ENCODE results near the gene CDK18. TPM values are rescaled to one million over a fixed set of nuclear protein-coding genes. Genes with fewer than 3 reads are reported as not detected.

The CDK18 gene
- total and polyA plus RNA-seq, 4 donors, result 9.7 to 21.0 (median 15.0) TPM

GRCh38 chr1:205486258-205486657 is 18.2 kb upstream of the CDK18 start:
- TF ChIP-seq, protein P1, sequence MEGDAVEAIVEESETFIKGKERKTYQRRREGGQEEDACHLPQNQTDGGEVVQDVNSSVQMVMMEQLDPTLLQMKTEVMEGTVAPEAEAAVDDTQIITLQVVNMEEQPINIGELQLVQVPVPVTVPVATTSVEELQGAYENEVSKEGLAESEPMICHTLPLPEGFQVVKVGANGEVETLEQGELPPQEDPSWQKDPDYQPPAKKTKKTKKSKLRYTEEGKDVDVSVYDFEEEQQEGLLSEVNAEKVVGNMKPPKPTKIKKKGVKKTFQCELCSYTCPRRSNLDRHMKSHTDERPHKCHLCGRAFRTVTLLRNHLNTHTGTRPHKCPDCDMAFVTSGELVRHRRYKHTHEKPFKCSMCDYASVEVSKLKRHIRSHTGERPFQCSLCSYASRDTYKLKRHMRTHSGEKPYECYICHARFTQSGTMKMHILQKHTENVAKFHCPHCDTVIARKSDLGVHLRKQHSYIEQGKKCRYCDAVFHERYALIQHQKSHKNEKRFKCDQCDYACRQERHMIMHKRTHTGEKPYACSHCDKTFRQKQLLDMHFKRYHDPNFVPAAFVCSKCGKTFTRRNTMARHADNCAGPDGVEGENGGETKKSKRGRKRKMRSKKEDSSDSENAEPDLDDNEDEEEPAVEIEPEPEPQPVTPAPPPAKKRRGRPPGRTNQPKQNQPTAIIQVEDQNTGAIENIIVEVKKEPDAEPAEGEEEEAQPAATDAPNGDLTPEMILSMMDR (IDR thresholded peaks at IDR 0.05; ENCODE audit: control extremely low read depth, extremely low read depth), result no peak
- Histone ChIP-seq H3K9ac (ENCODE audit: insufficient read depth in 1 of 2, low read length in 2 of 2) (no peak overlapping the region), H3K27me3 (ENCODE audit: control insufficient read depth in 3 of 3, insufficient read depth in 3 of 3, low read length in 2 of 3) (peaks cover 0 to 17% (median 9%) of the 10 kb centered on the region in 3 donors), H3K4me3 (no peak overlapping the region), H3K4me1 (ENCODE audit: control insufficient read depth in 5 of 5, insufficient read depth in 5 of 5, low read length in 5 of 5) (no peaks in the 10 kb centered on the region), H3K36me3 (ENCODE audit: control insufficient read depth in 4 of 4, insufficient read depth in 4 of 4, low read length in 4 of 4) (no peaks in the 10 kb centered on the region), H3K27ac (ENCODE audit: low read depth in 1 of 2, low read length in 1 of 2) (no peak overlapping the region), H3K9me3 (ENCODE audit: control insufficient read depth in 4 of 4, insufficient read depth in 3 of 4, low read length in 3 of 4) (no peaks in the 10 kb centered on the region)
- no peak for DNase-seq
- ATAC-seq (ENCODE audit: insufficient read depth, low FRiP score), result no peak
- 86 to 88% methylated on average over 6 of the region's 6 CpGs for WGBS, 2 donors

DNA sequence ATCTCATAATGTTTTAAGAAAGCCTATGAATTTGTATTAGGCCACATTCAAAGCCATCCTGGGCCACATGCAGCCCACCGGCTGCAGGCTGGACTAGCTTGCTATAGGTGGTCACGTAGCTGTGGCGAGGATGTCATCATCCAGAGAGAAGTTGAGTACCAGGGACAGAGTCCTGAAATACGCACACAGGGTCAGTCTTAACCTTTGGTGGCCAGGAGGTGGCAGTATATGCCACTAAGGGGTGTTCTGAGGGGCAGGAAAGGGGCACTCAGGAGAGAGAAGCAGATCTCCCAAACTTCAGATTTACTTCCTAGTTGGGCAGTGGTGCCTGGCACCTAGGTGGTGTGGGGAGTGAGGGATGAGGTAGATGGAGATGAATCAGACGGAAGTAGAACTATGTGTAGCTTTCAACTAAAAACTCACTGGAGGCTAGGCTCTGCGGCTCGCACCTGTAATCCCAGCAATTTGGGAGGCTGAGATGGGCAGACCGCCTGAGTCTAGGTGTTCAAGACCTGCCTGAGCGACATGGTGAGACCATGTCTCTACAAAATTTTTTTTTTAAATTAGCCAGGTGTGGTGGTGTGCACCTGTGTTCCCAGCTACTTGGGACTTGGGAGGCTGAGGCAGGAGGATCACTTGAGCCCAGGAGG is 16.3 kb upstream of the CDK18 start:
- H3K27ac ChIP-seq (ENCODE audit: low read depth in 1 of 2, low read length in 1 of 2), result no peak overlapping the region
- H3K4me1 ChIP-seq (ENCODE audit: control insufficient read depth in 5 of 5, insufficient read depth in 5 of 5, low read length in 5 of 5), result peaks cover 0 to 13% (median 4%) of the 10 kb centered on the region in 5 donors
- no peaks in the 10 kb centered on the region for H3K9me3 ChIP-seq (ENCODE audit: control insufficient read depth in 4 of 4, insufficient read depth in 3 of 4, low read length in 3 of 4)
- no peaks in the 10 kb centered on the region for H3K36me3 ChIP-seq (ENCODE audit: control insufficient read depth in 4 of 4, insufficient read depth in 4 of 4, low read length in 4 of 4)
- whole genome bisulfite sequencing, 2 donors, result 40% methylated on average over 9 of the region's 9 CpGs
- no peak overlapping the region for H3K4me3 ChIP-seq
- ATAC-seq (ENCODE audit: insufficient read depth, low FRiP score), result no peak
- TF ChIP-seq, protein P1 (IDR thresholded peaks at IDR 0.05; ENCODE audit: control extremely low read depth, extremely low read depth), result peak; percentile 74
- H3K27me3 ChIP-seq (ENCODE audit: control insufficient read depth in 3 of 3, insufficient read depth in 3 of 3, low read length in 2 of 3), result peaks cover 0 to 8% (median 6%) of the 10 kb centered on the region in 3 donors
- peak; percentile 65 to 79 (median 78) for DNase-seq
- no peak overlapping the region for H3K9ac ChIP-seq (ENCODE audit: insufficient read depth in 1 of 2, low read length in 2 of 2)

DNA sequence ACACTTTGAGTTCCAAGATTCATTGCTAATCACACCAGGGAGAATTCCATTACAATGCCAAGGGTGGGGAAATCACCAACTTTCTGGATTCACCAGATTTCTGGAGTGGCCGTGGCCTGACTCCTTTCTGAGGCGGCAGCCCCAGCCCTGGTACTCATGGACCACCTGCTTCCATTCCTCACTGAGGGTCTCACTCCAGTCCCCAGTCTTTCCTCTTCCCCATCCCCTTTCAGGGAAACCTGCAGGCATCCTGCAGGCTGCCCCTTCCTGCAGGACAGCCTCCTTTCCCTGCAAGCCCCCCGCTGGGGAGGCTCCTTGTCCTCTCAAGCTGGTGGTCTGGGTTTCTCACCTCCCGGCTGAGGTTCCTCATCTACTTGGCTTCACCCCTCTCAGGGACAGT is 12.7 kb upstream of the CDK18 start:
- no peak for ATAC-seq (ENCODE audit: insufficient read depth, low FRiP score)
- Histone ChIP-seq H3K9ac (ENCODE audit: insufficient read depth in 1 of 2, low read length in 2 of 2) (no peak overlapping the region), H3K9me3 (ENCODE audit: control insufficient read depth in 4 of 4, insufficient read depth in 3 of 4, low read length in 3 of 4) (no peaks in the 10 kb centered on the region), H3K36me3 (ENCODE audit: control insufficient read depth in 4 of 4, insufficient read depth in 4 of 4, low read length in 4 of 4) (no peaks in the 10 kb centered on the region), H3K27ac (ENCODE audit: low read depth in 1 of 2, low read length in 1 of 2) (no peak overlapping the region), H3K27me3 (ENCODE audit: control insufficient read depth in 3 of 3, insufficient read depth in 3 of 3, low read length in 2 of 3) (no peaks in the 10 kb centered on the region), H3K4me1 (ENCODE audit: control insufficient read depth in 5 of 5, insufficient read depth in 5 of 5, low read length in 5 of 5) (peaks cover 3 to 37% (median 9%) of the 10 kb centered on the region in 5 donors), H3K4me3 (no peak overlapping the region)
- TF ChIP-seq, protein P1 (IDR thresholded peaks at IDR 0.05; ENCODE audit: control extremely low read depth, extremely low read depth), result no peak
- peak in 1 of 3 donors; percentile 28 for DNase-seq
- 53 to 69% methylated on average over 4 of the region's 4 CpGs for WGBS, 2 donors

All from lung (tissue), 12 donors.